ENCODE results near the gene PBX3.

Gene PBX3

GRCh38 chr9:125985142-125985997 is 238.2 kb downstream of the PBX3 start:
- no peak for DNase-seq

DNA sequence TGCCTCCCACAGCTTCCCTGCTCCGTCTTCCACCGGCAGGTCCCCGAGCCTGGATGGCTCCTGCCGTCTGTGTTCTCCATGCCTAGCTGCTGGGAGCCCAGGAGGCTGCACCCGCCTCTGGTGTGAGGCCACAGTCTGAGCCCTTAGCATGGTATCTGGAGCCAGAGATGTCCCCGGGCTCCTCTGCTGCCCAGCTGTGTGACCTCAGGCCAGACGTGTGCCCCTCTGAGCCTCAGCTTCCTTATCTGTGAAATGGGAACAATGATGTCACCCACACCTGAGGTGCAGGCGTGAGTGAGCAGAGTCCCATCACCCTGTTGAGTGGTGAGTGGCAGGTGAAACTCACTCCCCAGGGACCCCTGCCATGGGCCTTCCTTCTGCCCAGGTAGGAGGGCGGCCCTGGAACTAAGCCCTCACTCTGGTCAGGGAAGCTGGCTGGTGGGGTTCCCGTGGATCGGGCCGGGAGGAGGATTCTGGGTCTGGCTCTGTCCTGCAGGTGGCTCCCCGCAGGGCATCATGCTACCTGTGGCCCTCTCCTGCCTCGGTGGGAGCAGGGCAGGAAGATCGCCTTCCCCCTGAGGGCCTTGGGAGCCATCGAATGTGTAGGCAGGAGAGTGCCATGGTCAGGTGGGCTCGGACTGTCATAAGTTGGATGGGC is 239.0 kb downstream of the PBX3 start:
- no peak for DNase-seq

GRCh38 chr9:125986966-125987365 is 239.8 kb downstream of the PBX3 start:
- no peak for DNase-seq

GRCh38 chr9:125987420-125987819 is 240.2 kb downstream of the PBX3 start:
- no peak for DNase-seq

GRCh38 chr9:125988479-125989050 is 241.4 kb downstream of the PBX3 start:
- DNase-seq: no peak

- no peak for DNase-seq
These were observed 241.9 kb downstream of the PBX3 start for GRCh38 chr9:125989090-125989501.

- DNase-seq: no peak
These were observed 242.5 kb downstream of the PBX3 start for GRCh38 chr9:125989524-125990180.

DNA sequence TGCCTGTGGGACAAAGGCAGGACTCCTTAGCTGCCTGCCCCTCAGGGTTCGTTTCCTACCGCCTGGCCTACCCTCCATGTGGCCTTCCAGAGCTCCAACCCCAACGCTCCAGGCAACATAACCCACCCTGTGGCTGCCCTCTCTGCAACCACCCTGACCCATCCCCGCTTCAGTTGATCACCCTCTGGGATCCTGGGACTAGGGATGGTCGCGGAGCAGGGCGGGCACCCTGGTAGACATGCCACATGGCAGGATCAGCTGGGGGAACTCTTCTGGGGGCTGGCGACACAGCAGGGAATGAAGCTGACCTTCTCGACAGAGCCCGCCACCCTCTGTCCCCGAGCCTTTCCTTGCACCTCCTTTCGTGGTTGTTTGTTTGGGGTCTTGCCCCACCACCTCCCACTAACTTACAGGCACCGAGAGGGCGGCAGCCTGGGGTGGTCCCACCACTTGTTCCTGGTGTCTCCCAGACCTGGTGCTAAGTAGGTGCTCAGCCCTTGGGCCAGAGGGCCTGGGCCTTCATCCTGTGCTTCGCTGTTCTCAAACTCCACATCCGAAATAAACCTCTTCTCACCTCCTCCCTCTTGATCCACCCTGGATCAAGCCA is 243.1 kb downstream of the PBX3 start:
- no peak for DNase-seq

GRCh38 chr9:125990793-125991220 is 243.6 kb downstream of the PBX3 start:
- DNase-seq: no peak

GRCh38 chr9:125991886-125992529 is 244.8 kb downstream of the PBX3 start:
- no peak for DNase-seq

- no peak for DNase-seq
These were observed 245.4 kb downstream of the PBX3 start for GRCh38 chr9:125992557-125992956.

- no peak for DNase-seq
These were observed 246.3 kb downstream of the PBX3 start for GRCh38 chr9:125993466-125993865.

GRCh38 chr9:125994066-125994943 is 247.1 kb downstream of the PBX3 start:
- no peak for DNase-seq

GRCh38 chr9:125995006-125995405 is 247.8 kb downstream of the PBX3 start:
- DNase-seq: no peak

- no peak for DNase-seq
These were observed 248.5 kb downstream of the PBX3 start for GRCh38 chr9:125995706-125996105.

GRCh38 chr9:125996791-125997190 is 249.6 kb downstream of the PBX3 start:
- DNase-seq: no peak

DNA sequence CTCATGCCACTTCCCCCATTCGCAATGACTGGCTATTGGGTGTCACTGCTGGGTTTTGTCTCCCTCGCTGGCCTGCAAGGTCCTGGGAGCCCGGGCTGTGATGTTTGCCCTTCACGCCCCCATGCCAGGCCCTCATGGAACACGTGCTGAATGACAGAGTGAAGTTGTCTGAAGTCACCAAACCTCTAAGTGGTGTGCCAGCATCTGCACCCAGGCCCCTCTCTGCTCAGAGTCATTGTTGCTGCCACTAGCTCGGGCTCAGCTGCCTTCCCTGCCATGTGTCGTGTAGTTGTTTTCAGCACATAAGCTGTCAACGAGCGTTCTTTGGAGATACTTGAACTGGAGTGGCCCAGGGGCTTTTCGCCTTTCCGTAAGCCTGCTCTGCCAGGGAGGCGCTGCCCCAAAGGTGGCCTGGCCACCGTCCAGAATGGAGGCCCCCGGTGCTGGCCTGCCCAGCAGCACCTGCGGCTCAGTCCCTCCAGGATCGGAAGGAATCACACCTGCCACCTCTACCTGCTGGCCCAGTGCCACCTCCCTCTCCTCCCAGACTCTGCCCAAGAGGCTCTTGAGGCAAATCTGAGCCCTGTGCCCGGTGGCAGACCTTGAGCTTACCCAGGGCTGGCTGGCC is 250.1 kb downstream of the PBX3 start:
- no peak for DNase-seq

GRCh38 chr9:125998837-125999503 is 251.8 kb downstream of the PBX3 start:
- DNase-seq: no peak

- DNase-seq: no peak
These were observed 252.3 kb downstream of the PBX3 start for GRCh38 chr9:125999504-125999881.

DNA sequence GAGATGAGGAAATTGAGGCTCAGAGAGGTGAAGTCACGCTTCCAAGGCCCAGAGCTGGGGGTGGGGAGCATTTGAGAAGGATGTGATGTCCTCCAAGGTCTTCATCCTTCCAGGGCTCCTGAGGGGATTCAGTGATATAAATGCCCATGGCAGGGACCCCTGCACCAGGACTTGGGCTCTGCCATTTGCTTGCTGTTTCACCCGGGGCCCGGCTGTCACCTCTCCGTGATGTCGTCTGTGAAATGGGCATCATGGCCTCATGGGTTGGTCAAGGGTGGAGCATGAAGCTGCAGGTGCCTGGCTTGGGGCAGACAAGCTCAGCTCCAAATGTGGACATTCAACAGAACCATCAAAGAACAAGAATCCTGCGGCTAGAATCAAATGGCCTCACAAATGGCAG is 253.1 kb downstream of the PBX3 start:
- no peak for DNase-seq

All from stimulated activated CD4-positive, alpha-beta T cell treated with anti-CD3 and anti-CD28 coated beads, Interleukin-15, amount 100 ng/mL, for 24 hours (primary cell).